ENCODE data around the gene ROBO2. TPM values are rescaled to one million over a fixed set of nuclear protein-coding genes. Genes with fewer than 3 reads are reported as not detected.

The ROBO2 gene
- total RNA-seq, 1 donor from 2014 or later, result 0.79 TPM

GRCh38 chr3:77655396-77655795 lies 615.5 kb downstream of the ROBO2 start:
- no peak for FAIRE-seq
- no peak for TF ChIP-seq CTCF (IDR thresholded peaks at IDR 0.05; ENCODE audit: insufficient read depth, low read length, severe bottlenecking)

GRCh38 chr3:77660718-77661117 lies 620.8 kb downstream of the ROBO2 start:
- FAIRE-seq (no peak), DNase-seq (ENCODE audit: low read depth) (no peak)
- no peaks in the 10 kb centered on the region for H3K27me3 ChIP-seq (ENCODE audit: control insufficient read depth, insufficient read depth, low read length)
- no peak overlapping the region for H3K4me3 ChIP-seq (ENCODE audit: low read depth, low read length)
- no peaks in the 10 kb centered on the region for H3K36me3 ChIP-seq (ENCODE audit: control insufficient read depth, insufficient read depth, low read length)
- no peak for TF ChIP-seq CTCF (IDR thresholded peaks at IDR 0.05; ENCODE audit: insufficient read depth, low read length, severe bottlenecking)

More at GRCh38 chr3:77655396-77655795, 615.5 kb downstream of the ROBO2 start:
- no peak overlapping the region for H3K4me3 ChIP-seq (ENCODE audit: low read depth, low read length)
- DNase-seq (ENCODE audit: low read depth), result no peak
- no peaks in the 10 kb centered on the region for H3K36me3 ChIP-seq (ENCODE audit: control insufficient read depth, insufficient read depth, low read length)
- H3K27me3 ChIP-seq (ENCODE audit: control insufficient read depth, insufficient read depth, low read length), result no peaks in the 10 kb centered on the region

- Histone ChIP-seq H3K27me3 (ENCODE audit: control insufficient read depth, insufficient read depth, low read length) (no peaks in the 10 kb centered on the region), H3K36me3 (ENCODE audit: control insufficient read depth, insufficient read depth, low read length) (no peaks in the 10 kb centered on the region), H3K4me3 (ENCODE audit: low read depth, low read length) (no peak overlapping the region)
- no peak for TF ChIP-seq CTCF (IDR thresholded peaks at IDR 0.05; ENCODE audit: insufficient read depth, low read length, severe bottlenecking)
- no peak for FAIRE-seq
- no peak for DNase-seq (ENCODE audit: low read depth)
Observed at GRCh38 chr3:77667901-77668300, 628.0 kb downstream of the ROBO2 start.

GRCh38 chr3:77668376-77668775 lies 628.5 kb downstream of the ROBO2 start:
- no peak for DNase-seq (ENCODE audit: low read depth)
- TF ChIP-seq CTCF (IDR thresholded peaks at IDR 0.05; ENCODE audit: insufficient read depth, low read length, severe bottlenecking), result no peak
- no peak overlapping the region for H3K4me3 ChIP-seq (ENCODE audit: low read depth, low read length)
- H3K36me3 ChIP-seq (ENCODE audit: control insufficient read depth, insufficient read depth, low read length), result no peaks in the 10 kb centered on the region
- no peak for FAIRE-seq
- no peaks in the 10 kb centered on the region for H3K27me3 ChIP-seq (ENCODE audit: control insufficient read depth, insufficient read depth, low read length)

- no peak overlapping the region for H3K4me3 ChIP-seq (ENCODE audit: low read depth, low read length)
- FAIRE-seq, result peak; percentile 47
- H3K36me3 ChIP-seq (ENCODE audit: control insufficient read depth, insufficient read depth, low read length), result no peaks in the 10 kb centered on the region
- no peak for TF ChIP-seq CTCF (IDR thresholded peaks at IDR 0.05; ENCODE audit: insufficient read depth, low read length, severe bottlenecking)
- peak; percentile 35 for DNase-seq (ENCODE audit: low read depth)
- H3K27me3 ChIP-seq (ENCODE audit: control insufficient read depth, insufficient read depth, low read length), result no peaks in the 10 kb centered on the region
Observed at GRCh38 chr3:77672016-77672415, 632.1 kb downstream of the ROBO2 start.

GRCh38 chr3:77682162-77682561 lies 642.3 kb downstream of the ROBO2 start:
- Histone ChIP-seq H3K27me3 (ENCODE audit: control insufficient read depth, insufficient read depth, low read length) (no peaks in the 10 kb centered on the region), H3K4me3 (ENCODE audit: low read depth, low read length) (no peak overlapping the region), H3K36me3 (ENCODE audit: control insufficient read depth, insufficient read depth, low read length) (no peaks in the 10 kb centered on the region)
- FAIRE-seq, result no peak
- TF ChIP-seq CTCF (IDR thresholded peaks at IDR 0.05; ENCODE audit: insufficient read depth, low read length, severe bottlenecking), result no peak
- no peak for DNase-seq (ENCODE audit: low read depth)
